Esophagus squamous epithelium (tissue), 5 donors: ENCODE measurements around the gene KRTAP12-3. TPM values are rescaled to one million over a fixed set of nuclear protein-coding genes. Genes with fewer than 3 reads are reported as not detected.
"Not testable (repeated sequence)": the region's sequence is repeated elsewhere in the genome, so short reads cannot be mapped to it uniquely, and the experiment has no call there.

Experiments used
- DNase-seq: peaks from one replicate; lab custom pipeline; 2025; lab: John Stamatoyannopoulos, UW
- H3K27ac ChIP-seq, 4 donors: fragments of 200-600 bp; sonication (generic); one replicate each; pipeline ENCODE4 v1.5.1; 2016 to 2019; ENCODE audit warnings: mild to moderate bottlenecking in 1 of 4
- H3K27me3 ChIP-seq, 4 donors: fragments of 200-600 bp; sonication (generic); 1 replicate in 3 of 4; 2 replicates in 1 of 4; pipeline versions ENCODE4 v1.5.1 to v1.6.0; 2017 to 2021; ENCODE audit warnings: antibody characterized with exemption in 1 of 4
- H3K36me3 ChIP-seq, 3 donors: fragments of 200-600 bp; sonication (generic); one replicate each; pipeline ENCODE4 v1.5.1; 2016 to 2019
- H3K4me1 ChIP-seq, 3 donors: fragments of 200-600 bp; sonication (generic); one replicate each; pipeline ENCODE4 v1.5.1; 2017 to 2019
- H3K4me3 ChIP-seq, 4 donors: fragments of 200-600 bp; sonication (generic); 1 replicate in 3 of 4; 2 replicates in 1 of 4; pipeline ENCODE4 v1.5.1; 2016 to 2019; ENCODE audit warnings: mild to moderate bottlenecking in 2 of 4, moderate library complexity in 1 of 4
- H3K9me3 ChIP-seq, 3 donors: fragments of 200-600 bp; sonication (generic); one replicate each; pipeline ENCODE4 v1.5.1; 2016 to 2019
- POLR2A ChIP-seq, 4 donors: fragments of 450-650 bp; IDR thresholded peaks; one replicate each; pipeline ENCODE4 v1.6.1; 2017; ENCODE audit warnings: antibody characterized with exemption in 4 of 4, mild to moderate bottlenecking in 4 of 4, moderate library complexity in 3 of 4
- WGBS, 2 donors: methylation state at CpG; one replicate each; pipeline ENCODE4 v1.1.5; 2018; 5-methylcytosine and 5-hydroxymethylcytosine counted together
- intact Hi-C: fragments of 100-400 bp; cut with DNase I; formaldehyde crosslinking; loops from one replicate; pipeline ENCODE4 v1.15.0; 2022
- total RNA-seq, 4 donors: library from RNA; depleted of rRNA; stranded (reverse); fragments of >200 nt; gene quantifications; one replicate each; pipeline ENCODE4 v1.1.0, GENCODE V29; 2016
- TF ChIP-seq, protein P1 (sequence below), 6 experiments: fragments of 450-650 bp in 4 of 6; fragments of 200-600 bp in 2 of 6; sonication (generic) in 2 of 6; IDR thresholded peaks; one replicate each; pipeline ENCODE4 v1.5.1; 2016 to 2019; ENCODE audit warnings: antibody characterized with exemption in 6 of 6, mild to moderate bottlenecking in 4 of 6, moderate library complexity in 4 of 6
- donor health status: DM: yes; HTN: yes; CAD: no.

The KRTAP12-3 gene
- total RNA-seq, 4 donors from 2014 or later, result not detected

DNA sequence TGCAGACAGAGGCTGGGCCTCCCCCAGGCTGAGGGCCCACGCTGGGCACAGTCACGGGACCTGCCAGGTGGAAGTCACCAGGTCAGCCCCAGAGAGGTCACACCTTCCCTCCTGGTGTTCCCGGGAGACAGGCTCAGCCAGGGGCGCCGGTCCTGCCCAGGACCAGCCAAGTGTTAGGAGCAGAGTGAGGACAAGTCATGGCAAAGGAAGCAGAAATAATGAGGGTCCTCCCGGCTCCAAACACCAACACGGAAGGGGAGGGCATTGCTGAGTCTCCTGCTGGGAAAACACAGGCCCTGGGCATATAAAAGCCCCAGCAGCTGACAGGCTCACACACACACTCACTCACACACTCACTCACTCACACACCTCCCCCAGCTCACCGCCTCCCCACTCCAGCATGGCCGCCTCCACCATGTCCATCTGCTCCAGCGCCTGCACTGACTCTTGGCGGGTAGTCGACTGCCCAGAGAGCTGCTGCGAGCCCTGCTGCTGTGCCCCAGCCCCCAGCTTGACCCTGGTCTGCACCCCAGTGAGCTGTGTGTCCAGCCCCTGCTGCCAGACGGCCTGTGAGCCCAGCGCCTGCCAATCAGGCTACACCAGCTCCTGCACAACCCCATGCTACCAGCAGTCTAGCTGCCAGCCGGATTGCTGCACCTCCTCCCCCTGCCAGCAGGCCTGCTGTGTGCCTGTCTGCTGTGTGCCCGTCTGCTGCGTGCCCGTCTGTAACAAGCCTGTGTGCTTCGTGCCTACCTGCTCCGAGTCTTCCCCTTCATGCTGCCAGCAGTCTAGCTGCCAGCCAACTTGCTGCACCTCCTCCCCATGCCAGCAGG lies 20.5 kb upstream of the KRTAP12-3 start, which contains the start of gene KRTAP10-10:
Gene KRTAP10-10, plus strand, starts transcription at position 339 of the 833 bp plus-strand sequence. Its CDS starts 62 bp downstream, at position 401.
- Histone ChIP-seq H3K27ac (no peak within 1 kb of the TSS), H3K4me1 (no peaks in the 10 kb centered on the region), H3K4me3 (no peak within 1 kb of the TSS), H3K27me3 (peaks cover 0 to 61% (median 0%) of the 10 kb centered on the region in 4 donors), H3K36me3 (no peaks in the 10 kb centered on the region), H3K9me3 (peaks cover 0 to 16% (median 3%) of the 10 kb centered on the region in 3 donors)
- intact Hi-C loops, result no loop called here
- no peak for DNase-seq
- 61 to 65% methylated on average over 6 to 9 of the region's 21 CpGs for WGBS, 2 donors
- TF ChIP-seq, protein P1, sequence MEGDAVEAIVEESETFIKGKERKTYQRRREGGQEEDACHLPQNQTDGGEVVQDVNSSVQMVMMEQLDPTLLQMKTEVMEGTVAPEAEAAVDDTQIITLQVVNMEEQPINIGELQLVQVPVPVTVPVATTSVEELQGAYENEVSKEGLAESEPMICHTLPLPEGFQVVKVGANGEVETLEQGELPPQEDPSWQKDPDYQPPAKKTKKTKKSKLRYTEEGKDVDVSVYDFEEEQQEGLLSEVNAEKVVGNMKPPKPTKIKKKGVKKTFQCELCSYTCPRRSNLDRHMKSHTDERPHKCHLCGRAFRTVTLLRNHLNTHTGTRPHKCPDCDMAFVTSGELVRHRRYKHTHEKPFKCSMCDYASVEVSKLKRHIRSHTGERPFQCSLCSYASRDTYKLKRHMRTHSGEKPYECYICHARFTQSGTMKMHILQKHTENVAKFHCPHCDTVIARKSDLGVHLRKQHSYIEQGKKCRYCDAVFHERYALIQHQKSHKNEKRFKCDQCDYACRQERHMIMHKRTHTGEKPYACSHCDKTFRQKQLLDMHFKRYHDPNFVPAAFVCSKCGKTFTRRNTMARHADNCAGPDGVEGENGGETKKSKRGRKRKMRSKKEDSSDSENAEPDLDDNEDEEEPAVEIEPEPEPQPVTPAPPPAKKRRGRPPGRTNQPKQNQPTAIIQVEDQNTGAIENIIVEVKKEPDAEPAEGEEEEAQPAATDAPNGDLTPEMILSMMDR (IDR thresholded peaks at IDR 0.05), result no peak
- no peak for TF ChIP-seq POLR2A (IDR thresholded peaks at IDR 0.05)

DNA sequence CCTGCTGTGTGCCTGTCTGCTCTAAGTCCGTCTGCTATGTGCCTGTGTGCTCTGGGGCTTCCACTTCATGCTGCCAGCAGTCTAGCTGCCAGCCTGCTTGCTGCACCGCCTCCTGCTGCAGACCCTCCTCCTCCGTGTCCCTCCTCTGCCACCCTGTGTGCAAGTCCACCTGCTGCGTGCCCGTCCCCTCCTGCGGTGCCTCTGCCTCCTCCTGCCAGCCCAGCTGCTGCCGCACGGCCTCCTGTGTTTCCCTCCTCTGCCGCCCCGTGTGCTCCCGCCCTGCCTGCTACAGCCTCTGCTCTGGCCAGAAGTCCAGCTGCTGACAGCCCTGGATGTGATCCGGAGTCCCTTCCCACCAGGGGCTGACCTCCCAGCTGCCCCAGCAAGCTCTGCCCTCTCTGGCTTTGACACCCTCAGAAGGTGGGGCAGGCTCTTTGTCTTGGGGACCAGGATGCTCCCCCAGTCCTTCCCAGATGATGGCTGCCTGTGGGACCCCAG lies 19.8 kb upstream of the KRTAP12-3 start:
- H3K36me3 ChIP-seq, H3K4me1 ChIP-seq, H3K27ac ChIP-seq, DNase-seq, intact Hi-C loops, H3K4me3 ChIP-seq: not testable (repeated sequence)
- WGBS, 2 donors, result 61 to 79% methylated on average over 7 to 11 of the region's 12 CpGs
- Histone ChIP-seq H3K9me3 (peaks cover 0 to 12% (median 0%) of the 10 kb centered on the region in 3 donors), H3K27me3 (peaks cover 0 to 61% (median 0%) of the 10 kb centered on the region in 4 donors)

DNA sequence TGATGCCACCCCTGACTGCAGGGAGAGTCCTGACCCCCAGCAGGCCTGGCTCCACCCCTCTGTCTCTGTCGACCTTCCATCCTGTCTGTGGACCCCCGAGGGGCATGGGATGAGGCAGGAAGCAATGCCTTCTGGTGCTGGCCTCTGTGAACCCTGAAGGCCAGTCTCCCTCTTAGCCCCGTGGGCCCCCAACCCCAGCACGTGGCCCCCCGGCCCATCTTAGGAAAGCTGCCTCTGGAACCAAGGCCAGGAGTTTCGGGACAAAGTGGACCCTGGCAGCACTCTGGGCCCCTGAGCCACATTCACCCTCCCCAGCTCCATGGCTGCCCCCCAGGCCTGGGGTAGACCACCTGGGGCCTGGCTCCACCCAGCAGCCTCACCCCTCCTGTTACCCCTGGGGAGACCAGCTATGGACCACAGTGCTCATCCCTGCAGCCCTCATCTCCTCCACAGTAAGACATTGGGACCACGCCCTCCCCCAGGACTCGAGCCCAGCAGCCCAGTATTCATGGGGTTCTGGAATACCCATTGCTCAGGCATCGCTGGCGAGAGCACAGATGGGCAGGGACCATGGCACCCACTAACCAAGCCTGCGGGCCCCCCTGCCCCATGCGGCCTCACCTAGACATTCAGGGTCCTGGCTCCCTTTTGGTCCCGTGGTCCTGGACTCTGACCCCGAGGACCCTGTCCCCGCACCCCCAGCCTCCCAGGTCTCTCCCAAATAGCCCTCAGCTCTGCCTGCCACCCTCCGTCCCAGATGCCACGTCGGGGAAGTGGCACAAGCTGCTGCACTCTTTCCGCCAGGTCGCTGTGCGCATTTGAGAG lies 19.0 kb upstream of the KRTAP12-3 start:
- WGBS, 2 donors, result 55% methylated on average over 2 of the region's 21 CpGs; no CpG with 5 or more reads in 1 of the 2 donors
- Histone ChIP-seq H3K27me3 (peaks cover 0 to 61% (median 0%) of the 10 kb centered on the region in 4 donors), H3K9me3 (peaks cover 0 to 13% (median 0%) of the 10 kb centered on the region in 3 donors)
- H3K27ac ChIP-seq, intact Hi-C loops, H3K4me3 ChIP-seq, DNase-seq, H3K36me3 ChIP-seq, H3K4me1 ChIP-seq: not testable (repeated sequence)

DNA sequence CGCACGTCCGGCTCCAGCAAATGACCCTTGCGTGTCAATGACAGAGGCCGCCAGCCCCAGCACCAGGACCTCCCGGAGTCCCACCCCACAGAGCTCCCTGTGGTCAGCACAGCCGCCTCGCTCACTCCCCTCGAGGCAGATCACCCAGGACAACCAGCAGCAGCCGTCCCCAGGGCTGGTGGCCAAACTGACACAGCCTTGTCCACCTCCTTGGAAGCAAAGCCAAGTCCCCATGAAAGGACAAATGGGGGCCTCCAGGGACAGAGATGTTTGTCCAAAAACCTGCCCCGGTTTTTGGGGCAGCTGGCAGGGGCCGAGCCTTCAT lies 18.4 kb upstream of the KRTAP12-3 start:
- Histone ChIP-seq H3K36me3 (no peaks in the 10 kb centered on the region), H3K27me3 (peaks cover 0 to 56% (median 0%) of the 10 kb centered on the region in 4 donors), H3K4me1 (no peaks in the 10 kb centered on the region), H3K9me3 (peaks cover 0 to 19% (median 0%) of the 10 kb centered on the region in 3 donors), H3K27ac (no peak overlapping the region), H3K4me3 (no peak overlapping the region)
- no peak for DNase-seq
- no CpG with 5 or more reads among the region's 12 CpGs for WGBS, 2 donors
- TF ChIP-seq, protein P1 (IDR thresholded peaks at IDR 0.05), result no peak
- TF ChIP-seq POLR2A (IDR thresholded peaks at IDR 0.05), result no peak
- intact Hi-C loops, result no loop called here

DNA sequence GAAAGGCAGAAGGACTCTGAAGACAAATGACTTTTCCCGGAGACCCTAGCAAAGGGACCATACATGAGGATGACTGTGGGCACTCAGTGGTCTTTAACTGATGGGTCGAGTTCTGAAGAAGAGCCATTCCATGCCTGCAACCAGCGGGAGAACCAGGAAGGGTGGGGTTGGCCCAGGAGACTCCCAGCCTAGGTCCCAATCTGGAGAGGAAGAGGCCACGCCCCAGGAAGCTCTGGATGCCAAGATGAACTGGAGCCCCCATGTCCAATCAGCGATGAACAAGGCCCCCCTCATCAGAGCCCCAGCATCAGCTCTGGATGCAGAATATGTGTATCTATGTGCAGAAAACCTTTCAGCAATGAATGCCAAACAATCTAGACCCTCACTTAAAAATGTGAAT lies 17.0 kb upstream of the KRTAP12-3 start:
- Histone ChIP-seq H3K27ac (no peak overlapping the region), H3K36me3 (no peaks in the 10 kb centered on the region), H3K4me3 (no peak overlapping the region), H3K27me3 (peaks cover 0 to 45% (median 0%) of the 10 kb centered on the region in 4 donors), H3K4me1 (no peaks in the 10 kb centered on the region), H3K9me3 (peaks cover 0 to 30% (median 8%) of the 10 kb centered on the region in 3 donors)
- TF ChIP-seq, protein P1 (IDR thresholded peaks at IDR 0.05), result no peak
- TF ChIP-seq POLR2A (IDR thresholded peaks at IDR 0.05), result no peak
- intact Hi-C loops, result no loop called here
- 89 to 92% methylated on average over 2 to 5 of the region's 5 CpGs for WGBS, 2 donors
- no peak for DNase-seq
